Fibroblast of mammary gland (primary cell): Measurements from ENCODE around the gene REXO2.

Experiments
- DNase-seq: peaks from one replicate; pipeline ENCODE4 v3.0.0-alpha.2; 2010; ENCODE audit warnings: low read depth
- H3K4me3 ChIP-seq: 2 replicates; pipeline ENCODE4 v1.5.1; 2011; ENCODE audit warnings: low read depth, mild to moderate bottlenecking, low read length, moderate library complexity; ENCODE audit not compliant: control insufficient read depth
- TF ChIP-seq, protein P1 (sequence below): conservative IDR thresholded peaks from 2 replicates; pipeline ENCODE4 v1.5.1; 2011; ENCODE audit warnings: low read depth, low read length, inconsistent platforms; ENCODE audit not compliant: control insufficient read depth, insufficient read depth

Gene REXO2

DNA sequence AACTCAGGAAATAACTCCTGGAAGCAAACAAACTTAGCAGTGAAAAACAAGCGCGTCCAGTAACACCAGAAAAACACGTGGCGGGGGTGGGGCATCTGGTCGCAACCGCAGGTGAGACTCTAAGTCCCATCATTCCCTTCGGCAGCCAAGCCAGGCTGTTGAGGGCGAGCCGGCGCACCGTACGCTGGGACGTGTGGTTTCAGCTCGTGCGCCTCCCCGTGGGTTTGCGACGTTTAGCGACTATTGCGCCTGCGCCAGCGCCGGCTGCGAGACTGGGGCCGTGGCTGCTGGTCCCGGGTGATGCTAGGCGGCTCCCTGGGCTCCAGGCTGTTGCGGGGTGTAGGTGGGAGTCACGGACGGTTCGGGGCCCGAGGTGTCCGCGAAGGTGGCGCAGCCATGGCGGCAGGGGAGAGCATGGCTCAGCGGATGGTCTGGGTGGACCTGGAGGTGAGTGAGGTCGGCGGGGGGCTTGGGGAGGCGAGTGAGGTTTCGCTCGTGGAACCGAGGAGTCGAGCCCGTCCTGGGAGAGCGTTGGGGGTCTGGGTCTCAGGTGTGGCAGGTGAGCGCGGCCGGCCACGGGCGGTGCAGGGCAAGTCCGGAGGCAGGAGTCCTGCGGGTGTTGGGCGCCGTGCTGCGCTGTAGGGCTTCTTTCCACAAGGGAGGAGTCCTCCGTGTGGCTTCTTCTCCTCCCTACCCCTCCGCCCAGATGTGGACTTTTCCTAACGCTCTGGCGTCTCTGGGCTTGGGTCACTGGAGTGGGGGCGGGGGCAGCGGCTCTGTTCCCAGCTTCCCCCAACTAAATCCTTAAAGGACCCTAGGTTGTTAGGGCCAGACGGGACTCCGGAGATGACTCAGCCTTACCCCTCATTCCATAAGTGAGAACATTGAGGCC is at the start of gene REXO2:
REXO2 (plus strand) TSS at position 239 of the 892 bp plus-strand sequence; CDS start at position 301, 62 bp downstream.
- DNase-seq = peak; percentile 94
- TF ChIP-seq, protein P1, sequence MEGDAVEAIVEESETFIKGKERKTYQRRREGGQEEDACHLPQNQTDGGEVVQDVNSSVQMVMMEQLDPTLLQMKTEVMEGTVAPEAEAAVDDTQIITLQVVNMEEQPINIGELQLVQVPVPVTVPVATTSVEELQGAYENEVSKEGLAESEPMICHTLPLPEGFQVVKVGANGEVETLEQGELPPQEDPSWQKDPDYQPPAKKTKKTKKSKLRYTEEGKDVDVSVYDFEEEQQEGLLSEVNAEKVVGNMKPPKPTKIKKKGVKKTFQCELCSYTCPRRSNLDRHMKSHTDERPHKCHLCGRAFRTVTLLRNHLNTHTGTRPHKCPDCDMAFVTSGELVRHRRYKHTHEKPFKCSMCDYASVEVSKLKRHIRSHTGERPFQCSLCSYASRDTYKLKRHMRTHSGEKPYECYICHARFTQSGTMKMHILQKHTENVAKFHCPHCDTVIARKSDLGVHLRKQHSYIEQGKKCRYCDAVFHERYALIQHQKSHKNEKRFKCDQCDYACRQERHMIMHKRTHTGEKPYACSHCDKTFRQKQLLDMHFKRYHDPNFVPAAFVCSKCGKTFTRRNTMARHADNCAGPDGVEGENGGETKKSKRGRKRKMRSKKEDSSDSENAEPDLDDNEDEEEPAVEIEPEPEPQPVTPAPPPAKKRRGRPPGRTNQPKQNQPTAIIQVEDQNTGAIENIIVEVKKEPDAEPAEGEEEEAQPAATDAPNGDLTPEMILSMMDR = no peak
- H3K4me3 ChIP-seq = peak within 1 kb of the TSS; percentile 90

DNA sequence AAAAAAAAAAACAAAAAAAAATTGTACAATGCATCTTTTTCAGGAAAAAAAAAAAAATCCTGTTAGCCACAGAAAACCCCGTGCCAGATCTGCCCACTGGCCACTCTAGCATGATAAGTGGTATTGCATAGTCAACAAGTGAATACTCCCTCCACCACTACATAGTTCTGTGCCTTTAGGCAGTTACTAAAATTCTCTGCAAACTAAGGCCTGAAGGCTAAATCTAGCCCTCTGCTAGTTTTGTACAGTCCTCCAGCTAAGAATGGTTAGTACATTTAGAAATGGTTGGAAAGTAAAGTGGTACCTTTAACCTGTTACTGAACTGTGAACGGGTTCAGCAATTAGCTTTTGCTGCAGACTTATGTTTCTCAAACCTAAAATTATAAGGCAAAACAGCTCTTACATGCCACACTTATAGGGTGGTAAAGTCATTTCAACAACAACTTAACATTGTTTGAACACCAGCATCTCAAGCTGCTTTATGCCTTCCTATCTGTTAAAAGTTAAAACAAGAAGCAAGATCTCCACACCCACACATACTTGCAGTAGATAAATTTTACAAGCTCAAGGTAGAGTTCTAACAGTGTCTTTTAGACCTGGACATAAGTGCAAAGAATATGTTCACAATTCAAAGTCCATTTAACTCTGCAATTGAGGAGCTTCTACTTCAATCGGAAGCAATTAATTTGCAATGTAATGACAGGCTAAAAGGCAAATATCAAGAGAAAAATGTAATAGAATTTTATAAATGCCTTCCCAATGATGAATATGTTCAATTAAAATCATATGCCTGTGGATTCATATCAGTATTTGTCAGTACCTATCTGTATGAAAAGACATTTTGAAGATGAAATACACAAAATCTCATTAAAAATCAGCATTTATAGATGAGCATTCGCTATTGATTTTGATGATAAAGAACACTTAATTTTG is 46.3 kb upstream of the REXO2 start:
- no peak overlapping the region for H3K4me3 ChIP-seq
- DNase-seq = no peak
- TF ChIP-seq, protein P1 = no peak

DNA sequence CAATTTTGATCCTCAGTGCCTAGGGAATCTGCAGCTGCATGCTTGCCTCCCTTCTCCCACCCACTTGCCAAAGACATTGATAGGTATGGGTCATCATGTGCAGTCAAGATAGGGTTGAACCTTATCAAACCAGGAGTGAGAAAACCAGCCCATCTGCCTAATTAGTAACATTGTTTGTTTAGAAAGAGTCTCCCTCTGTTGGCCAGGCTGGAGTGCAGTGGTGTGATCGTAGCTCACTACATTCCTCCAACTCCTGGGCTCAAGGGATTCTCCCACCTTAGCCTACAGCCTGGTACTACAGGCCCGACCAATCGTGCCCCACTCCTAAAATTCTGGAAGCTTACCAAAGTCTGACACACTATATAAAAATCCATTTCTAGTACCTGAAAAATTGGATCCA is 43.5 kb upstream of the REXO2 start:
- TF ChIP-seq, protein P1 = peak; percentile 43
- no peak overlapping the region for H3K4me3 ChIP-seq
- peak; percentile 16 for DNase-seq

DNA sequence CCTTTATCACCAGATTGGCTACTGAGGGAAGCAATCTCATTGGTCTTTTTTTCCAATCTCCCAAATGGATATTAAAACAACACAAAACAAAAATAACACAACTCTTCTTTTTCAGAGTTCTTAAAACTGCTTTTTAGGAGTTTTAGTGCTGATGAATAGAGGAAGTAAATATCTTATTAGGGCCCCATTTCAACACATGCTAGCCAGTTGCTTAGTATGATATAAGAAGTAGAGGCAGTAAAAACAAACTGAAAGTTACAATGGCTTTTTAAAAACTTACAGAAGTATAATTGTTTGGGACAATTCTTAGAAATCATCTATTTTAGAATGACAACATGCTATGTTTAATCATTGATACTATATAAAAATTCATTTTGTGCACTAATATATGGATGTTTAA is 42.4 kb upstream of the REXO2 start:
- H3K4me3 ChIP-seq = no peak overlapping the region
- TF ChIP-seq, protein P1 = no peak
- DNase-seq = no peak

DNA sequence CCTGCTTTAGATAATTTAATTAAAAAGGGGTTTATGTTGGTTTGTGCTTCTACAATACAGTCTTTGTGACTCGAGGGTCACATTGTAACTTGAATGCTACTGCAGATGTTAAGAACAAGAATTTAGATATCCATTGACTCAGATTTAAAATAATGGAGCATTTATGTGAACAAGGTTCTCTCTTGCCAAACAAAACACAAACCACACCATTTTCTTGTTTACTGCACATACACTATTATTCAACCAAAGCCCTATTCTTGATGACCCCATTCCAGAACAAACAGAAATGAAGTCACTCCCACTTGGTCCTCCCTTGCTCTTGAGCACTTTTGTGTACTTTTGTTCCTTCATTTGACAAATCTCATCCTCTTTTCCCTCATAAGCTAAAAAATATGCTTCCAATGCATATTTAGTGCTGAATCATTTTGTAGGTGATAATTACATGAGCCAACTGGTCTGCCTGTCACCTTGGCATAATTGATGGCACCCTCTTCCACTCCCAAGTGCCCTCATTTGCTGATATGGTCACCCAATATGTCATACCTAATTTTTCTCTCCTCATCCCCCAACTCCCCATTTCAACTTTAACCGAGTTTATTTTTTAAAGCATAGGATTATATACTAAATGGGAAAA is 41.8 kb upstream of the REXO2 start:
- DNase-seq = peak; percentile 14

More for the DNA sequence above, 41.8 kb upstream of the REXO2 start:
- TF ChIP-seq, protein P1 = no peak
- no peak overlapping the region for H3K4me3 ChIP-seq
